PC-3 (cell line): ENCODE data around the gene PTPMT1.

Source experiments
- EZH2 ChIP-seq: fragments of 300-600 bp; sonication (generic); IDR thresholded peaks from one replicate; pipeline ENCODE4 v1.6.1; 2017; ENCODE audit warnings: antibody characterized with exemption, mild to moderate bottlenecking, low read length; ENCODE audit not compliant: unreplicated experiment
- EZH2phosphoT487 ChIP-seq: fragments of 300-600 bp; sonication (generic); IDR thresholded peaks from 2 replicates; pipeline ENCODE4 v1.6.1; 2018; ENCODE audit warnings: mild to moderate bottlenecking, antibody characterized with exemption, low read length, borderline replicate concordance
- TF ChIP-seq, protein P1 (sequence below): fragments of 300-600 bp; sonication (generic); conservative IDR thresholded peaks from 2 replicates; pipeline ENCODE4 v1.5.1; 2017; ENCODE audit warnings: antibody characterized with exemption, low read depth, mild to moderate bottlenecking, low read length

DNA sequence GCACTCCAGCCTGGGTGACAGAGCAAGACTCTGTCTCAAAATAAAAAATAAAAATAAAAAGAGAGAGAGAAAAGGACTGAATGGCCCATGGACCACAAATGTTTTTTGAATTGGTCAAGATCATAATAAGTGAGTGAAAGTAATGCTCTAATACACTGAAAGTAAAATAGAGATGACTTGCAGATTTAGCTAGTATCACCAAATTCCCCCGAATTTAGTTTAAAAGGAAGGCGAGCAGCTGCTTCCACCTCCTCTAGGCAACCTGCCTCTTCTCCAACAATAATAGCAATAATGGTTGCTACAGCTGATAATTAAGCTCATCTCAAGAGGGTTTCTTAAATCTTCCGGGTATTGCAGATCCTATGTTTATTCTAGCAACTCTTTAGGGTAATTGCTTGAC lies 49.2 kb upstream of the PTPMT1 start:
- TF ChIP-seq, protein P1, sequence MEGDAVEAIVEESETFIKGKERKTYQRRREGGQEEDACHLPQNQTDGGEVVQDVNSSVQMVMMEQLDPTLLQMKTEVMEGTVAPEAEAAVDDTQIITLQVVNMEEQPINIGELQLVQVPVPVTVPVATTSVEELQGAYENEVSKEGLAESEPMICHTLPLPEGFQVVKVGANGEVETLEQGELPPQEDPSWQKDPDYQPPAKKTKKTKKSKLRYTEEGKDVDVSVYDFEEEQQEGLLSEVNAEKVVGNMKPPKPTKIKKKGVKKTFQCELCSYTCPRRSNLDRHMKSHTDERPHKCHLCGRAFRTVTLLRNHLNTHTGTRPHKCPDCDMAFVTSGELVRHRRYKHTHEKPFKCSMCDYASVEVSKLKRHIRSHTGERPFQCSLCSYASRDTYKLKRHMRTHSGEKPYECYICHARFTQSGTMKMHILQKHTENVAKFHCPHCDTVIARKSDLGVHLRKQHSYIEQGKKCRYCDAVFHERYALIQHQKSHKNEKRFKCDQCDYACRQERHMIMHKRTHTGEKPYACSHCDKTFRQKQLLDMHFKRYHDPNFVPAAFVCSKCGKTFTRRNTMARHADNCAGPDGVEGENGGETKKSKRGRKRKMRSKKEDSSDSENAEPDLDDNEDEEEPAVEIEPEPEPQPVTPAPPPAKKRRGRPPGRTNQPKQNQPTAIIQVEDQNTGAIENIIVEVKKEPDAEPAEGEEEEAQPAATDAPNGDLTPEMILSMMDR = no peak
- no peak for TF ChIP-seq EZH2
- TF ChIP-seq EZH2phosphoT487 = no peak
